ENCODE measurements around the gene TIMM8A.
"Not testable (repeated sequence)": the region's sequence is repeated elsewhere in the genome, so short reads cannot be mapped to it uniquely, and the experiment has no call there.

TIMM8A gene

DNA sequence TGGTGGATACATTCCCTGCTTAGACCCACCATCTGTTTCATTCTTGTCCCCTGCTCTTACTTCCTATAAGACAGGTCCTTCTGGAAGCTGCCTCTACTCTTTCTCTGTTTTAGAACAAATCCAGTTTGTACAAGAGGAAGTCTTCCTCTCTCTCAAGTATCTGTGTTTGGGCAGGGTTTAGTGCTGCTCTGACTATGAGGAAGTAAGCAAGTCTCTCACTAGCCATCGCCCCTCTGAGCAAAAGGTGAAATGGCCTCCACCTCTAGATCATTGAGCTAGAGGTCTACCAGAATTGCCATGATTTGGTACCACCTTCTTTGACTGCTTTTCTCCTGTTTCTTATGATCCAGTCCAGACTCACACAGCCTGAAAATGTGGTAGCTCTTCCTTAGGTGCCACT lies 29.0 kb upstream of the TIMM8A start:
- TF ChIP-seq POLR2A (IDR thresholded peaks at IDR 0.05; ENCODE audit: low read length) = no peak
- no peak for TF ChIP-seq GATA1 (IDR thresholded peaks at IDR 0.05; ENCODE audit: low read depth, low read length)
- DNase-seq = no peak

GRCh38 chrX:101370888-101371504 lies 22.5 kb upstream of the TIMM8A start:
- TF ChIP-seq GATA1 (IDR thresholded peaks at IDR 0.05; ENCODE audit: low read depth, low read length) (no peak), POLR2A (IDR thresholded peaks at IDR 0.05; ENCODE audit: low read length) (no peak)
- no peak for DNase-seq

- DNase-seq = no peak
- TF ChIP-seq GATA1 (IDR thresholded peaks at IDR 0.05; ENCODE audit: low read depth, low read length) (no peak), POLR2A (IDR thresholded peaks at IDR 0.05; ENCODE audit: low read length) (no peak)
These were observed 21.1 kb upstream of the TIMM8A start for GRCh38 chrX:101369687-101370086.

- TF ChIP-seq GATA1 (IDR thresholded peaks at IDR 0.05; ENCODE audit: low read depth, low read length) (no peak), POLR2A (IDR thresholded peaks at IDR 0.05; ENCODE audit: low read length) (no peak)
- no peak for DNase-seq
These were observed 20.3 kb upstream of the TIMM8A start for GRCh38 chrX:101368800-101369199.

GRCh38 chrX:101365301-101365795 lies 16.8 kb upstream of the TIMM8A start:
- TF ChIP-seq GATA1 (IDR thresholded peaks at IDR 0.05; ENCODE audit: low read depth, low read length) = no peak
- no peak for TF ChIP-seq POLR2A (IDR thresholded peaks at IDR 0.05; ENCODE audit: low read length)
- DNase-seq = no peak

DNA sequence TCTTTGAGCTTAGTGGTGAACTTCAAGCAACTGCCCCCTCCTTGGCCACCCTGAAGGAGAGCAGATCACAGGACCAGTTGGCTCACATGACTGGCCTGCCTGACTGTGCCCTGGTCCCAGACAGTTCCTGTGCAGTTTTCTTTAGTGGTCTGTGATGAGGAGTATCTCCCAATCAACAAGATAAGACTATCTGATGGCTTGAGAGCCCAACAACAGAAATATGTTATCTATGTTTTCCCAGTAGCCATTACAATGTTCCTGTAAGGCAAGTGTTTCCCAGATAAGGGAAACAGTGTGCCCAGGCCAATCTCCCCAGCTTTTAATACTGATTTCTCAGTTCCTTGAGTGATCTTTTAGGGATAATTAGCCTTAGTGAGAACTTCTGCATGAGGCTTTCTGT lies 14.2 kb upstream of the TIMM8A start:
- TF ChIP-seq GATA1 (IDR thresholded peaks at IDR 0.05; ENCODE audit: low read depth, low read length) (no peak), POLR2A (IDR thresholded peaks at IDR 0.05; ENCODE audit: low read length) (no peak)

DNA sequence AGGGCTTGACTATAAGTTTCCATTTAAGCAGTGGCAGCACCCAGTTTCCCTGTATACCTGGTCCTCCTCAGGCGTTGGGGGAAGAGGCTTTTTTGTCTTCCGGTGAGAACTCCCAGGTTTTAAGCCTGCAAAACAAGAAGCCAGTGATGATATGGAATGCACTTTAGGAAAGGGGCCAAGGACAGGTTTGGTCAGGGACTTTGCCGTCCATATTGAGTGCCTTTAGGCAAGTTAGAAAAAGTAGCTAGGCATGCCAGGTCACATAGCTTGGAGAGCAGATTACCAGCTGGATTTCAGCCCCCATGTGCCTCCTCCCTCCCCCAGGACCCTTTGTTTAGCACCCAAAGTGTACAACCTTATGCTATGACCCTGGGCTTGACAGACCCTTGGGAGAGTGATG lies 13.6 kb upstream of the TIMM8A start:
- DNase-seq = no peak
- no peak for TF ChIP-seq POLR2A (IDR thresholded peaks at IDR 0.05; ENCODE audit: low read length)
- no peak for TF ChIP-seq GATA1 (IDR thresholded peaks at IDR 0.05; ENCODE audit: low read depth, low read length)

More for the DNA sequence above, 14.2 kb upstream of the TIMM8A start:
- DNase-seq = peak; percentile 13 to 51

DNA sequence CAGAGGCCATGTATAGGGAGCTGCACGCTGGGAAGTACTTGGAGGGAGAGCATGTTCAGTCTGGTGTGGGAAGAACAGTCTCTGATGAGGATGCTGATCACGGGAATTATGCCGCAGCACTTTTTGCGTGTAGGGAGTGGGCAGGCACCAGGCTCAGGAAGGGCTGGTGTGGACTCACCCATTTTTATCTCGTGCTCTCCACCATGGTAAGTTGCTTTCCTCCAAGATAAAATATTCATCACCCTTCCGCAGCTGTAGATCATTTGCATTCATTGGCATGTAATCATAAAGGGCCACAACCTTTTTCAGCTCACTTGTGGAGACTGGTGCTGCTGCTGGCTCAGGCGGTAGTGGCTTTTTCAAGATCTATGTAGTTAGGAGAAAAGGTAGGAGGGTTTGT lies 11.8 kb upstream of the TIMM8A start:
- peak; percentile 86 to 93 for DNase-seq

DNA sequence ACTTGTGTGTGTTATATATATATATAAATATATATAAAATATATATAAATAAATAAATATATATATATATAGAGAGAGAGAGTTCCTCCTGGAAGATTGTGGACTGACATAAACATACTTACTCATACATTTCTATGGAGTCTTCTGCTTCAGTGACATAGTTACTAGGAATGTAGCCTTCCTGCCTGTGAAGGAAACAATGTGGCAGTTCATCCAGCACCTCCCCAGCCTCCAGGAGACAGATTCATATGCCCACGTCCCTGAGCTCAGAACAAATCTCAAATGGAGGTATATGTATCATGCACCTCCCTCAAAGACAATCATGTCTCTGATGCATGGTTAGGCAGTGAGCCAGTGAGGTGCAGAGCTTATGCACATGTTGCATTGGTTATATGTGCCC lies 11.4 kb upstream of the TIMM8A start:
- DNase-seq = no peak
- TF ChIP-seq POLR2A (IDR thresholded peaks at IDR 0.05; ENCODE audit: low read length) (no peak), GATA1 (IDR thresholded peaks at IDR 0.05; ENCODE audit: low read depth, low read length) (no peak)

More for the DNA sequence above, 11.8 kb upstream of the TIMM8A start:
- peak; percentile 48 for TF ChIP-seq POLR2A (IDR thresholded peaks at IDR 0.05; ENCODE audit: low read length)
- no peak for TF ChIP-seq GATA1 (IDR thresholded peaks at IDR 0.05; ENCODE audit: low read depth, low read length)

- peak; percentile 32 to 35 for DNase-seq
- TF ChIP-seq GATA1 (IDR thresholded peaks at IDR 0.05; ENCODE audit: low read depth, low read length) (no peak), POLR2A (IDR thresholded peaks at IDR 0.05; ENCODE audit: low read length) (no peak)
These were observed 8.7 kb upstream of the TIMM8A start for GRCh38 chrX:101357166-101357795.

- TF ChIP-seq POLR2A (IDR thresholded peaks at IDR 0.05; ENCODE audit: low read length) (no peak), GATA1 (IDR thresholded peaks at IDR 0.05; ENCODE audit: low read depth, low read length) (no peak)
- peak; percentile 58 to 61 for DNase-seq
These were observed 636 bp upstream of the TIMM8A start for GRCh38 chrX:101349193-101349562.

GRCh38 chrX:101347859-101348451 lies 587 bp downstream of the TIMM8A start:
- TF ChIP-seq GATA1 (IDR thresholded peaks at IDR 0.05; ENCODE audit: low read depth, low read length) (no peak), POLR2A (IDR thresholded peaks at IDR 0.05; ENCODE audit: low read length) (no peak)
- peak in 1 of 2 experiments; percentile 46 for DNase-seq

DNA sequence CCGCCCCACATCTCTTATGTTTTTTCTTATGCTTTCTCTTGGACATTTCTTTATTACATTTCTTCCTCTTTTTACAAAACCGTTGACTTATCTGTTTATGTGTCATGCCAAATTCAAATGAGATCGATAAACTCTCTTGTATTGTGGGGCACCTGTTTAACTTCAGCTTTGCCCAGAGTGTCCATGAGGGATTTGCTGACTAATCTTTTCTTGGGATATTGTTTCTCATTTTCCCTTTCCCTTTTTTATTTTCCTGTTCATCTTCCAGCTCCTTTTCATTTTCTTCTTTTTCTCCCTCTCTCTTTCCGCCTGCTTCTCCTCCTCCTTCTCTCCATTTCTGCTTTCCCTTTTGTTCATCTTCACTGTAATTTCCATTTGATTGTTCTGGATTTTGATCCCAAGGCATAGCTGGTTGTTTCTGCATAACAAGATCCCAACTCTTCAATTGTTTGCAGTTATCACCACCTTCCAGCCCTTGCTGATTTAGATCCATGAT lies 10.7 kb downstream of the TIMM8A start:
- no peak for TF ChIP-seq POLR2A (IDR thresholded peaks at IDR 0.05; ENCODE audit: low read length)
- no peak for TF ChIP-seq GATA1 (IDR thresholded peaks at IDR 0.05; ENCODE audit: low read depth, low read length)

GRCh38 chrX:101334310-101334709 lies 14.2 kb downstream of the TIMM8A start:
- DNase-seq = not testable (repeated sequence)

More for the DNA sequence above, 10.7 kb downstream of the TIMM8A start:
- no peak for DNase-seq

DNA sequence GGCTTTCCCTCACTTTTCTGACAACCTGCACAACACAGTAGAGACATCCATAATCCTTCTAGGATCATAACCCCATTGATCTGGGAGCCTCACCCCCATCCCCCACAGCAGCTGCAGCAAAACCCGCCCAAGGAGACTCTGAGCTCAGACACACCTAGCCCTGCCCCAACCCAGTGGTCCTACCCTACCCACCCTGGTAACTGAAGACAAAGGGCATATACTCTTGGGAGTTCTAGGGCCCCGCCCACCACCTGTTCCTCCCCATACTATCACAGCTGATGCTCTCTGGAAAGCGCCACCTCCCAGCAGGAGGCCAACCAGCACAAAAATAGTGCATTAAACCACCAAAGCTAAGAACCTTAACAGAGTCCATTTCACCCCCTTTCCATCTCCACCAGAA lies 21.9 kb downstream of the TIMM8A start:
- not testable (repeated sequence) for DNase-seq

Measured in erythroblast (primary cell).